Stimulated activated naive CD4-positive, alpha-beta T cell (primary cell): ENCODE data around the gene SPTB.

Experiments used
- DNase-seq, 6 experiments: peaks; one replicate each; lab custom pipeline; 2025; lab: John Stamatoyannopoulos, UW

The SPTB gene

GRCh38 chr14:64748995-64749714 is 130.6 kb downstream of the SPTB start:
- no peak for DNase-seq

- no peak for DNase-seq
Observed at GRCh38 chr14:64748521-64748920, 131.2 kb downstream of the SPTB start.

GRCh38 chr14:64747327-64747726 is 132.4 kb downstream of the SPTB start:
- DNase-seq: no peak

GRCh38 chr14:64746298-64747250 is 133.1 kb downstream of the SPTB start:
- DNase-seq: no peak

- no peak for DNase-seq
Observed at GRCh38 chr14:64745511-64746091, 134.1 kb downstream of the SPTB start.

- DNase-seq: no peak
Observed at GRCh38 chr14:64743061-64743460, 136.6 kb downstream of the SPTB start.

GRCh38 chr14:64741961-64742360 is 137.7 kb downstream of the SPTB start:
- DNase-seq: no peak

GRCh38 chr14:64741200-64741599 is 138.5 kb downstream of the SPTB start:
- DNase-seq: no peak

- DNase-seq: no peak
Observed at GRCh38 chr14:64738281-64738804, 141.4 kb downstream of the SPTB start.

GRCh38 chr14:64737391-64738280 is 142.1 kb downstream of the SPTB start:
- no peak for DNase-seq

- no peak for DNase-seq
Observed at GRCh38 chr14:64736271-64737169, 143.2 kb downstream of the SPTB start.

- DNase-seq: no peak
Observed at GRCh38 chr14:64734990-64735389, 144.7 kb downstream of the SPTB start.

- DNase-seq: no peak
Observed at GRCh38 chr14:64733899-64734298, 145.8 kb downstream of the SPTB start.

- DNase-seq: no peak
Observed at GRCh38 chr14:64733321-64733720, 146.4 kb downstream of the SPTB start.

- DNase-seq: no peak
Observed at GRCh38 chr14:64732536-64733120, 147.1 kb downstream of the SPTB start.

GRCh38 chr14:64732066-64732465 is 147.6 kb downstream of the SPTB start:
- DNase-seq: no peak

- DNase-seq: no peak
Observed at GRCh38 chr14:64731141-64731581, 148.5 kb downstream of the SPTB start.

GRCh38 chr14:64730681-64731080 is 149.0 kb downstream of the SPTB start:
- no peak for DNase-seq

GRCh38 chr14:64730061-64730440 is 149.7 kb downstream of the SPTB start:
- no peak for DNase-seq
